ENCODE data around the gene UGT1A1.

The UGT1A1 gene

GRCh38 chr2:233798335-233799086 lies 38.4 kb downstream of the UGT1A1 start:
- no peak for DNase-seq (ENCODE audit: low read depth in 1 of 2, low spot score in 1 of 2)
- Histone ChIP-seq H3K4me3 (replicated peaks; ENCODE audit: insufficient read depth, low read length) (no peak overlapping the region), H3K27ac (replicated peaks) (no peak overlapping the region), H3K27me3 (ENCODE audit: insufficient read depth, poor library complexity, severe bottlenecking) (no peaks in the 10 kb centered on the region)
- no peak for TF ChIP-seq SPI1 (IDR thresholded peaks at IDR 0.05; ENCODE audit: borderline replicate concordance, low read depth)
- no peak for TF ChIP-seq CTCF (IDR thresholded peaks at IDR 0.05; ENCODE audit: insufficient read depth, low read length)
- no peak for TF ChIP-seq GABPA (IDR thresholded peaks at IDR 0.05; ENCODE audit: low read depth)
- no peak for TF ChIP-seq POLR2AphosphoS5 (IDR thresholded peaks at IDR 0.05; ENCODE audit: low read depth)
- no peak for TF ChIP-seq REST (IDR thresholded peaks at IDR 0.05; ENCODE audit: insufficient replicate concordance, low read depth)

GRCh38 chr2:233799087-233799665 lies 39.1 kb downstream of the UGT1A1 start:
- no peak for DNase-seq (ENCODE audit: low read depth in 1 of 2, low spot score in 1 of 2)
- no peaks in the 10 kb centered on the region for H3K27me3 ChIP-seq (ENCODE audit: insufficient read depth, poor library complexity, severe bottlenecking)
- no peak overlapping the region for H3K27ac ChIP-seq (replicated peaks)
- no peak overlapping the region for H3K4me3 ChIP-seq (replicated peaks; ENCODE audit: insufficient read depth, low read length)
- TF ChIP-seq CTCF (IDR thresholded peaks at IDR 0.05; ENCODE audit: insufficient read depth, low read length), result no peak
- TF ChIP-seq SPI1 (IDR thresholded peaks at IDR 0.05; ENCODE audit: borderline replicate concordance, low read depth), result no peak
- no peak for TF ChIP-seq GABPA (IDR thresholded peaks at IDR 0.05; ENCODE audit: low read depth)
- no peak for TF ChIP-seq REST (IDR thresholded peaks at IDR 0.05; ENCODE audit: insufficient replicate concordance, low read depth)
- TF ChIP-seq POLR2AphosphoS5 (IDR thresholded peaks at IDR 0.05; ENCODE audit: low read depth), result no peak

GRCh38 chr2:233799716-233800115 lies 39.6 kb downstream of the UGT1A1 start:
- DNase-seq (ENCODE audit: low read depth in 1 of 2, low spot score in 1 of 2), result no peak
- Histone ChIP-seq H3K27ac (replicated peaks) (no peak overlapping the region), H3K4me3 (replicated peaks; ENCODE audit: insufficient read depth, low read length) (no peak overlapping the region), H3K27me3 (ENCODE audit: insufficient read depth, poor library complexity, severe bottlenecking) (no peaks in the 10 kb centered on the region)
- TF ChIP-seq CTCF (IDR thresholded peaks at IDR 0.05; ENCODE audit: insufficient read depth, low read length) (no peak), POLR2AphosphoS5 (IDR thresholded peaks at IDR 0.05; ENCODE audit: low read depth) (no peak), SPI1 (IDR thresholded peaks at IDR 0.05; ENCODE audit: borderline replicate concordance, low read depth) (no peak), GABPA (IDR thresholded peaks at IDR 0.05; ENCODE audit: low read depth) (no peak), REST (IDR thresholded peaks at IDR 0.05; ENCODE audit: insufficient replicate concordance, low read depth) (no peak)
